Stimulated activated CD8-positive, alpha-beta memory T cell treated with anti-CD3 and anti-CD28 coated beads, Interleukin-2, amount 100 ng/mL, for 1 hour (primary cell): Measurements from ENCODE around the gene FOXP4.

Source experiments
- DNase-seq, 2 donors: peaks; one replicate each; pipeline ENCODE4 v3.0.0-alpha.2; 2020; ENCODE audit warnings: low read depth in 2 of 2

Gene FOXP4

GRCh38 chr6:41583565-41583964 lies 37.4 kb downstream of the FOXP4 start:
- no peak for DNase-seq

- no peak for DNase-seq
These were observed 38.0 kb downstream of the FOXP4 start for GRCh38 chr6:41584205-41584604.

DNA sequence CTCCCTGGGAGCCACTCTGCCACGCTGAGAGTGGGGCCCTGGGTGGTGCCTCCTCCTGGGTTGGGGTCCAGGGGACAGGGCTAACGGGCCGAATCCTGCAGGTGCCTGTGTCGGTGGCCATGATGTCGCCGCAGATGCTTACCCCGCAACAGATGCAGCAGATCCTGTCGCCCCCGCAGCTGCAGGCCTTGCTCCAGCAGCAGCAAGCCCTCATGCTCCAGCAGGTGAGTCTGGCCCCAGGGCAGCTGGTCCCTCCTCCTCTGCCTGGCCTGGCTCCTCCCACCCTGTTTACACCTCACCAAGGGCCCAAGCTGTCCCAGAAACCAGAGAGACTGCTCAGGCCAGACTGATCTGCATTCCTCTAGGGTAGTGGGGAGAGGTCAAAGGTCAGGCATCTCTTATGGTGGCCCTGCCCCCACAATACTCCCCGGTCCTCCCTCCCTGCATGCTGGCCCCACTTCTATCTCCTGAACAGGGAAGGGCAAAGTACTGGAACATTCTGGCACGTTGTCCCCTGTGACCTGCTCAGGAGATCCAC lies 38.6 kb downstream of the FOXP4 start:
- DNase-seq = no peak

DNA sequence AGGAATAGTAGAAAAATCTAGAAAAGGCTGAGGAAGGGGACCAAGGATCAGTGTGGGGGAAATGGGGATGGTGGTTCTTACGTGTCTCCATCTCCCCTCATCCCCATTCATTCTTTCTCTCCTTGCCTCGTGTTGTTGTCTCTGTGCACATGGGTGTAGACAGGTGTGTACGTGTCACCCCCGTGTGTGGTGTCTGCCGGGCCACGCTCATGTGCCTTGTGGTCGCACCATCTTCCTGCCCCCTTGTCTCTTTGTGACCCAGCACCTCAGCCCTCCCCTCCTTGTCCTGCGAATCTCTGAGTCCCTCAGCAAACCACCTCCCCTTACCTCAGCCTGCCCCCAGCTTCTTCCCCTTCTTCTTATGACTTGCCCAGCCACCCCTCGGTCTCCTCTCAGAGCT lies 39.4 kb downstream of the FOXP4 start:
- no peak for DNase-seq

DNA sequence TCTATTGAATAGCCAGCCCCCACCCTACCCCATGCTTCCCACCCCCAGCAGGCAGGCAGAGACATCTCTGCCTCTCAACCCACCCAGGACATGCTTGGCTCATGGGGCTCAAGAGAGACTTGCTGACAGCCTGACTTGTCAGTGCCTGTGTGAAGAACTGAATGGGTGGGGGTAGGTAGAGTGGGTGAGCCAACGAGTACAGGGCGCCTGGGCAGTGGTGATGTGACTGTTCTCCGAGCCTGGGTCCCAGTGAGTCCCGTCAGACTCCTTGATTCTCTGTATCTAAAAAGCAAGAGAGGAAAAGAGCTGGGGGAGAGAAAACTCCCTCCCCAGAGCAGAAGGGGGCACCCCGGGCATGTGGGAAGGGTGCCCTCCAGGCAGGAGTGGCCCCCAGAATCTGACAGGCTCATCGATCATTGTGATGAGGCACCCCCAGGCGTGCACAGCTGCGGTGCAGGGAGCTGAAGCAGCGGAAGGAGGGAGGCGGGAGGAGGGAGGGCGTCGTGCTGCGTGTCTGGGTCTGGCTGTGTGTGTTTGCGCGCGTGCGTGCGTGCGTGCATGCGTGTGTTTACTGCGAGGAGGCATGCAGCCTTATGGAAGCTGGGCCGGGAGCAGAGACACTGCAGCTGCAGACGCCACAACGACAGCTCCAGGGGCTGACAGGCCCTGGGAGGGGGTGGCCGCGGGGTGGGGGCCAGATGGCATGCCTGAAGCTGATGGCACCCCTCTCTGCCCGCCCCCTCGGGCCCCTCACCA lies 40.2 kb downstream of the FOXP4 start:
- no peak for DNase-seq

DNA sequence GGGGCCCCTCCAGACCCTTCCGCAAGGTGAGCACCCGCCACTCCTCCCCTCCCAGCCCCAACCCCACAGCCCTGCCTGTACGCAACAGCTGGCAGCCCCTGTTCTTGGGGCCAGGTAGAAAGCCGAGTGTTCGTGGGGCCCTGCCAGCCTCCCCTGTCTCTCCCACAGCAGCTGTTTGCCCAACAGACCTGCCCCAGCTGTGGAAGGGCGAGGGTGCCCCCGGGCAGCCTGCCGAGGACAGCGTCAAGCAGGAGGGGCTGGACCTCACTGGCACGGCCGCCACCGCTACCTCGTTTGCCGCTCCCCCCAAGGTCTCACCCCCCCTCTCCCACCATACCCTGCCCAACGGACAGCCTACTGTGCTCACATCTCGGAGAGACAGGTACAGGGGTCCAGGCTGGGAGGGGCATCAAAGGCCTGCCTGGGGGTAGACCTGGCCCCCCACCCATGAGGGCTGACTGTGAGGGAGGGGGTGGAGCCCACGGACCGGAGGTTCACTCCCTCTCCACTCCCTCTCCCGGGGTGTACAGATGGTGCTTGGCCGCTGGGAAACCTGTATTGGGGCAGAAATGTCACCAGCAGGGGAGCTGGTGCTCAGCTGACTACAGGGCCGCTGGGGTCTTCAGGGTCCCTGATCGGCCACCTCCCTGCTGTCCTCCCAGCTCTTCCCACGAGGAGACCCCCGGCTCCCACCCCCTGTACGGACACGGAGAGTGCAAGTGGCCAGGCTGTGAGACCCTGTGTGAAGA lies 41.1 kb downstream of the FOXP4 start:
- no peak for DNase-seq

- DNase-seq = no peak
These were observed 41.9 kb downstream of the FOXP4 start for GRCh38 chr6:41588111-41588510.

- DNase-seq = no peak
These were observed 43.0 kb downstream of the FOXP4 start for GRCh38 chr6:41589223-41589622.

GRCh38 chr6:41589636-41590622 lies 43.7 kb downstream of the FOXP4 start:
- DNase-seq = no peak

- DNase-seq = no peak
These were observed 44.9 kb downstream of the FOXP4 start for GRCh38 chr6:41591122-41591521.

GRCh38 chr6:41591859-41592502 lies 45.8 kb downstream of the FOXP4 start:
- peak; percentile 62 to 68 for DNase-seq

GRCh38 chr6:41593406-41593805 lies 47.2 kb downstream of the FOXP4 start:
- no peak for DNase-seq

DNA sequence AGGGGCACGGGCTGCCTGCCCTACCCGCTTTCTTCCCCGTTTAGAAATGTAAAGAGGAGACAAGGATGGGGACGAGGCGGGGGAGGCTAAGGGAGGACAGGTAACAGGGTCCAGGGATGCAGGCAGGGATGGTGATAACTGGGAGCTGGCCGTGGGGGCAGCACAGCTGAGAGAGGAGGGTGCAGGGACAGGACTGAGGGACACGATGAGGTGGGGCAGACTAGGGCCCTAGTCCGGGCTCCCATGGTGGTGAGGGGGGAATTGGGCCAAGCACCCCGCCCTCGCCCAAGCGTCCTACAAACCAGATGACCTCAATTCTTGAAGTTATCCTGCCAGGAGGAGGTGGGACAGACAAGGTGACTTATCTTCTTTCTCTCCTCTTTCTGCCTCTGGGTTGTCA lies 47.7 kb downstream of the FOXP4 start:
- DNase-seq = no peak

DNA sequence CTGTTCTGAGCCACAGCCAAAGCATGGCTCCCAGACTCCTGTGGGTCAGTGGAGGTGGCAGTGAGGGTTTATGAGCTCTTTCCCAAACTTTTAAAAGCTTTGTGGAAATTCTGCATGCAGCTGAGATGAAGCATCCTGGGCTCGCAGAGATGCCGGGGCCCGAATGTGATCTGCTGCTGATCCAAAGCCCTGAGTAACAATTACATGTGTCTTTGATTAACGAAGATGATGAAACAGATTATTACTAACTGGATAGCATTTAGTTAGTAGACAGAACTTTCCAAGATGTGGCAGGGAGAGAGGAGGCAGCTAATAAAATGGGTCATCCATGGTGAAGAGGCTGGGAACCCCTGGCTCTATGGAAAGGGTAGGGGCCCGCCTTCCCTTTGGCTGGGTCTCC lies 48.1 kb downstream of the FOXP4 start:
- no peak for DNase-seq

DNA sequence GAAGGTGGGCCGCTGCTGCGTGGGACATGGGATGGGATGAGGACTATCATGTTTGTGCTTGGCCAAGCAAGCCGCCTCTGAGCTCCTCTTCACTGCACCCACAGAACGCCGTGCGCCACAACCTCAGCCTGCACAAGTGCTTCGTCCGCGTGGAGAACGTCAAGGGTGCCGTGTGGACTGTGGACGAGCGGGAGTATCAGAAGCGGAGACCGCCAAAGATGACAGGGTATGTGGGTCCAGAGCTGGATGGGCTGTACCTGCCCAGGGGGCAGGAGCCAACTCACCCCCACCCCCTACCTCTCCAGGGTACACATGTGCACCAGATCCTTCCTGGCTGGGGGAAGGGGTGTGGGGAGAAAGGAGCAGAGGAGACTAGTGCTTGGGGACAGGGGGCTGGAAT lies 48.6 kb downstream of the FOXP4 start:
- no peak for DNase-seq

GRCh38 chr6:41595166-41595565 lies 49.0 kb downstream of the FOXP4 start:
- DNase-seq = no peak

DNA sequence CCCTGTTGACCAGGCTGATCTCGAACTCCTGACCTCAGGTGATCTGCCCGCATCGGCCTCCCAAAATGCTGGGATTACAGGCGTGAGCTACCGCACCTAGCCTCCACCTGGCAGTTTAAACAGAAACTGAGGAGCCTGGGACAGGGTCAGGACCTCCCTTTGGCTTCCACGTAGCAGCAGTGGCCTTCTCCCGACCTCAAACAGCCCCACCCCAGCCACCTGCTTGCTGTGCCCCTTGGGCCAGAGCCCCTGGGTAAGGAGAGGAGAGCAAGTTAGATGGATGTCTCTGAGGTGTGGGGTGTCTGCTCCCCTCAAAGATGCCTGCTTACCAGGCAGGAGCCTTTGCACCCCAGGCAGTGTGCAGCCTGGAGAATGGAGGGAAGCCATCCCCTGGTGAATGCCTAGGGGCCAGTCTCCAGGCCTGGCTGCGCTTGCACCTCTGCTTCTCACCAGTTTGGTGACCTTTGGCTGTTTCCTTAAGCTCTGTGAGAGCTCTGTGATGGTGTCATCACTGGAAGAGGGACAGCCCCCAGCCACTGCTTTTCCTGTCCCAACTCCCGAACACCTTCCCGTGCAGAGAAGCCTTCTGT lies 50.0 kb downstream of the FOXP4 start:
- DNase-seq = no peak

- DNase-seq = no peak
These were observed 50.6 kb downstream of the FOXP4 start for GRCh38 chr6:41596807-41597206.

GRCh38 chr6:41597246-41598000 lies 51.2 kb downstream of the FOXP4 start:
- DNase-seq = no peak

DNA sequence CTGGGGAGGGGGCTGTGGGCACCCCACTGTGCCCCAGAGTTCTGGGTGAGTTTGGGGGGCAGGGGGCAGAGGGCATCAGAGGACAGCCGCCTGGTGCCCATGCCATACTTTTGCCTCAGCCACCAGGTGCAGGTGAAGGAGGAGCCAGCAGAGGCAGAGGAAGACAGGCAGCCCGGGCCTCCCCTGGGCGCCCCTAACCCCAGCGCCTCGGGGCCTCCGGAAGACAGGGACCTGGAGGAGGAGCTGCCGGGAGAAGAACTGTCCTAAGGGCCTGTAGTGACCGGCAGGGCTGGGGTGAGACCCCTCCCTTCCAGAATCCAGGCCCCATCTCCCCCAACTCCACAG lies 52.5 kb downstream of the FOXP4 start:
- DNase-seq = no peak
